Chondrocyte (in vitro differentiated cells): ENCODE results near the gene TSHZ2. TPM values are rescaled to one million over a fixed set of nuclear protein-coding genes. Genes with fewer than 3 reads are reported as not detected.

Source experiments
- DNase-seq: peaks from one replicate; pipeline ENCODE4 v3.0.0; 2021; ENCODE audit warnings: mixed read lengths, low spot score
- H3K27ac Mint-ChIP-seq: one replicate; pipeline ENCODE4 v1.8.0; 2021; ENCODE audit warnings: mild to moderate bottlenecking, moderate library complexity, mixed read lengths; ENCODE audit not compliant: unreplicated experiment
- H3K27me3 Mint-ChIP-seq: 2 replicates; pipeline ENCODE4 v1.8.0; 2021; ENCODE audit warnings: low read depth, mixed read lengths
- H3K36me3 Mint-ChIP-seq: 2 replicates; pipeline ENCODE4 v1.8.0; 2021; ENCODE audit warnings: low read depth, mixed read lengths
- H3K4me1 Mint-ChIP-seq: 2 replicates; pipeline ENCODE4 v1.8.0; 2021; ENCODE audit warnings: low read depth, mild to moderate bottlenecking, mixed read lengths
- H3K4me3 Mint-ChIP-seq: one replicate; pipeline ENCODE4 v1.8.0; 2021; ENCODE audit warnings: mild to moderate bottlenecking, moderate library complexity, mixed read lengths; ENCODE audit not compliant: unreplicated experiment
- H3K9me3 Mint-ChIP-seq: 2 replicates; pipeline ENCODE4 v1.8.0; 2021; ENCODE audit warnings: low read depth, mixed read lengths
- CTCF ChIP-seq: fragments of 200-600 bp; sonication (generic); IDR thresholded peaks from 2 replicates; pipeline ENCODE4 v1.5.0; 2021; ENCODE audit warnings: antibody characterized with exemption, mild to moderate bottlenecking, moderate library complexity
- total RNA-seq: library from RNA; stranded (reverse); gene quantifications from 3 replicates; pipeline ENCODE4 v1.2.1, GENCODE V29; 2021

Gene TSHZ2
- total RNA-seq, 1 donor from 2014 or later, result 0.37 TPM

DNA sequence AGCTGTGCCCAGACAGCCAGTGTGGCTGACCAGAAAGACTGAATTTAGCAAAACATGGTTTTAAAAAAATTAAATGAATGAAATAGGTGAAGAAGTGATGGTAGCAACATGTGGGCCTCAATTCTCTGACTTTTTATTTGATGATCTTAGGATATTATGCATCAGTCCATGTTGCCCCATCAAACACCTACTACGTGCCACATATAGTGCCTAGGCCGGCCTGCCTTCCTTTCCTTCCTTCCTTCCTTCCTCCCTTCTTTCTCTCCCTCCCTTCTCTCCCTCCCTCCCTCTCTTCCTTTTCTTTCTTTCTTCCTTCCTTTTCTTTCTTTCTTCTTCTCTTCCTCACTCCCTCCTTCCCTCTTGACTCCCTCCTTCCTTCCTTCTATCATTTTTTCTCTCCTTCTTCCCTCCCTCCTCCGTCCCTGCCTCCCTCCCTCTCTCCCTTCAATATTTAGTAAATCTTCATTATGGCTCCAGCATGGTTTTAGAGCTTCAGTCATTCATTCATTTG, 209.8 kb downstream of the TSHZ2 start:
- Mint-ChIP-seq H3K27ac (no peak overlapping the region), H3K4me3 (no peak overlapping the region), H3K9me3 (no peaks in the 10 kb centered on the region), H3K36me3 (no peaks in the 10 kb centered on the region), H3K4me1 (no peaks in the 10 kb centered on the region), H3K27me3 (peaks cover 12% of the 10 kb centered on the region)
- no peak for TF ChIP-seq CTCF
- DNase-seq, result no peak

DNA sequence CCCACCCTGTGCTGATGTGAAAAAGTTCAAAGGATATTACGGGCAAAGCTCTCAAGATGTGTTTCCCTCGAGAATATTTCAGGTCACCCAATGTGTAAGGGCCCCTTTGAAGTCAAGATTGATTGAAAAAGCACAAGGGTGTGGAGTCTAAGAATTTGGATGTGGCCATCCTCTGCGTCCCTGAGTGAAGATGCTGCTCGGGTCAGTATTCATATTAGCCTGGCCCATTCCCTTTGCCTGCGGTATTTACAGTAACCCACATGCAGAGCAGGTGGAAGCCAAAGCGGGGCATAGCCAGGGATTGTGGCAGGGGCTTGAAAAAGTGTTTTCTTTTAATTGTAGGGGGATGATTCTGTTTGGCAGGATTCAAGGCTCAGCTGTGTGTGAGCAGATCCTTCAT, 211.0 kb downstream of the TSHZ2 start:
- Mint-ChIP-seq H3K4me1 (no peaks in the 10 kb centered on the region), H3K9me3 (no peaks in the 10 kb centered on the region), H3K27ac (no peak overlapping the region), H3K36me3 (no peaks in the 10 kb centered on the region), H3K27me3 (peaks cover 15% of the 10 kb centered on the region), H3K4me3 (no peak overlapping the region)
- no peak for TF ChIP-seq CTCF
- DNase-seq, result no peak

DNA sequence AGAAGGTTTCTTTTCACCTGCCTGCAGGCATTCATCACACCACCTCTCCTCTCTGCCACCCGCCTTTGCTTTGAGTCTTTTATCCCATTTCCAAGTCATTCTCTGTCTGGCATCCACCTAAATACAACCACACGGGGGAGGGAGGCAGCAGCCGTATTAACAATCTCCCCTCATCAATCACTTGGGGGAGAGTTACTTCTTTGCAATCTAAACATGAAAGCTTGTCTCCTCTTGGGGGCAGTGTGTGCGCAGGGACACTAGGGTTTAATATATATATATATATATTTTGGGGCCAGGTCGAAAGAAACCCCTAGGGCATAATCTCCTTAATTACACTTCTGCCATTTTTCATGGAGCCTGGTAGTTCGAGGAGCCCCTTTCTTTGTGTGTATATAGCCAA, 214.5 kb downstream of the TSHZ2 start:
- H3K4me1 Mint-ChIP-seq, result no peaks in the 10 kb centered on the region
- H3K9me3 Mint-ChIP-seq, result no peaks in the 10 kb centered on the region
- no peak for TF ChIP-seq CTCF
- H3K36me3 Mint-ChIP-seq, result no peaks in the 10 kb centered on the region
- H3K4me3 Mint-ChIP-seq, result no peak overlapping the region
- peaks cover 12% of the 10 kb centered on the region for H3K27me3 Mint-ChIP-seq
- H3K27ac Mint-ChIP-seq, result no peak overlapping the region
- no peak for DNase-seq

DNA sequence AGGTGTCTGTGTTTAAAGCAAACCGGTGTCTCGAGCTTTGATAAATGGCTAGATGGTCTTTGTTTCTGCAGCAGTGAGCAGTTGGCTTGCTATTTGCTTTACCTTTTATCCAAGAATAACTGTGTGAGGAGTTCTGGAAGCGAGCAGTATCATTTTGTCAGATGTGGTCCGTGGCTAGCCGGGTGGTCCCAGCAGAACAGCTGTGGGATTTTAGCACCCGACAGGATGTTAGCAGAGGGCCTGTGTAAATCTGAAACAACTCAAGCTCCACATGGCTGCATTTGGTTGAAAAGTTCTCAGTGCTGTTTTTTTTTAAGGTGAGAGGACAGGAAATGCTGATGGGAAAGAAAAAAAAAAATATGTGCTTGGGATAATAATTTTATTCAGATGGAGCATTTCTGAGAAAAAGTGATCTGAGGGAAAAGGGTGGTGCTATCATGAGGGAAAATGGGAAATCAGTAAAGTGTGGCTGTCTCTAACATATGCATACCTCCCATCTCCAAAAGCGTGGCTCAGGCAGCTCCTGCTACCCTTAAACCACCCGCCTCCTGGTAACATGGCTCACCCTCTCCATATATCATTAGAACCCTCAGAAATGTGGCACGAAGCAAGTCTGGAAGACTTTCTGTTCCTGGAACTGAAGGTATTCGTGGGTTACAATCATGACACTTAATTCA, 215.4 kb downstream of the TSHZ2 start:
- Mint-ChIP-seq H3K27me3 (peaks cover 11% of the 10 kb centered on the region), H3K27ac (no peak overlapping the region), H3K4me3 (no peak overlapping the region), H3K4me1 (no peaks in the 10 kb centered on the region), H3K9me3 (no peaks in the 10 kb centered on the region), H3K36me3 (no peaks in the 10 kb centered on the region)
- DNase-seq, result no peak
- no peak for TF ChIP-seq CTCF

GRCh38 chr20:53190225-53190624, 218.1 kb downstream of the TSHZ2 start:
- Mint-ChIP-seq H3K27ac (no peak overlapping the region), H3K4me3 (no peak overlapping the region), H3K27me3 (peaks cover 19% of the 10 kb centered on the region), H3K36me3 (no peaks in the 10 kb centered on the region), H3K9me3 (no peaks in the 10 kb centered on the region), H3K4me1 (no peaks in the 10 kb centered on the region)
- TF ChIP-seq CTCF, result no peak
- DNase-seq, result no peak
